AG04449 (cell line): Measurements from ENCODE around the gene FGFR2.

ENCODE experiments used
- CTCF ChIA-PET: fragments of 350-600 bp; formaldehyde crosslinking; extraction: SDS; loops from one replicate; lab custom pipeline; 2021; ENCODE audit warnings: antibody characterized with exemption; lab: Yijun Ruan, JAX
- POLR2A ChIA-PET: fragments of 400-600, 350-600 bp; formaldehyde crosslinking; extraction: SDS; loops from one replicate; lab custom pipeline; 2020; ENCODE audit warnings: antibody characterized with exemption, inconsistent platforms; lab: Yijun Ruan, JAX
- DNase-seq: peaks from one replicate; pipeline ENCODE4 v3.0.0-alpha.2; 2010; ENCODE audit warnings: low read depth, low spot score
- H3K4me3 ChIP-seq: 2 replicates; pipeline ENCODE4 v1.5.1; 2011; ENCODE audit warnings: low read depth, mild to moderate bottlenecking, control low read depth, low read length
- CTCF ChIP-seq: IDR thresholded peaks from one replicate; pipeline ENCODE4 v1.5.1; 2011; ENCODE audit warnings: mild to moderate bottlenecking, moderate library complexity, low read length, control low read depth, inconsistent platforms; ENCODE audit not compliant: insufficient read depth; ENCODE audit errors: missing control alignments

The FGFR2 gene

GRCh38 chr10:121593281-121594075 is 4.8 kb downstream of the FGFR2 start:
- ChIA-PET CTCF (interaction anchor here (0.9 to 1.0 kb wide), 2 partner anchors 58 to 645 kb away, joined by 3 read pairs; no protein-coding TSS in a partner anchor), POLR2A (no interaction called here)
- no peak for DNase-seq
- H3K4me3 ChIP-seq, result no peak overlapping the region
- no peak for TF ChIP-seq CTCF

- DNase-seq, result no peak
- no peak for TF ChIP-seq CTCF
- H3K4me3 ChIP-seq, result no peak overlapping the region
- ChIA-PET CTCF (interaction anchor here (1.4 kb wide), 1 partner anchor 231 kb away, joined by 3 read pairs; no protein-coding TSS in a partner anchor), POLR2A (no interaction called here)
These were observed 5.9 kb downstream of the FGFR2 start for GRCh38 chr10:121592155-121592890.

GRCh38 chr10:121591186-121591585 is 7.1 kb downstream of the FGFR2 start:
- no peak for TF ChIP-seq CTCF
- H3K4me3 ChIP-seq, result no peak overlapping the region
- DNase-seq, result no peak
- ChIA-PET CTCF (interaction anchor here (1.4 kb wide), 1 partner anchor 232 kb away, joined by 3 read pairs; no protein-coding TSS in a partner anchor), POLR2A (no interaction called here)

GRCh38 chr10:121590772-121591171 is 7.5 kb downstream of the FGFR2 start:
- ChIA-PET POLR2A (no interaction called here), CTCF (no interaction called here)
- no peak for TF ChIP-seq CTCF
- DNase-seq, result no peak
- no peak overlapping the region for H3K4me3 ChIP-seq

- ChIA-PET CTCF (no interaction called here), POLR2A (no interaction called here)
- TF ChIP-seq CTCF, result no peak
- H3K4me3 ChIP-seq, result no peak overlapping the region
- no peak for DNase-seq
These were observed 8.7 kb downstream of the FGFR2 start for GRCh38 chr10:121589553-121589952.

GRCh38 chr10:121583857-121584256 is 14.4 kb downstream of the FGFR2 start:
- CTCF ChIA-PET, result no interaction called here
- no peak for DNase-seq
- POLR2A ChIA-PET, result no interaction called here
- TF ChIP-seq CTCF, result no peak
- no peak overlapping the region for H3K4me3 ChIP-seq
